IMR-90 (cell line): ENCODE data around the gene LONP2. TPM values are rescaled to one million over a fixed set of nuclear protein-coding genes. Genes with fewer than 3 reads are reported as not detected.

Source experiments
- ATAC-seq: fragments of 200-7000 bp; cut with Tn5 transposase; 2 replicates; pipeline ENCODE4 v1.9.1; 2020; ENCODE audit warnings: low read depth, mild to moderate bottlenecking, moderate library complexity
- BruUV-seq: library from RNA; stranded (reverse); fragments of 400-500 nt; replicated peaks from 2 replicates; lab custom pipeline; 2021; lab: Mats Ljungman, UMichigan
- CTCF ChIA-PET: fragments of 300-600 bp; formaldehyde crosslinking; extraction: SDS; loops from one replicate; lab custom pipeline; 2021; ENCODE audit warnings: antibody characterized with exemption; lab: Yijun Ruan, JAX
- POLR2A ChIA-PET: fragments of 300-600 bp; sonication (Branson Sonifier 250); formaldehyde crosslinking; loops from one replicate; lab custom pipeline; 2022; ENCODE audit warnings: antibody characterized with exemption; ENCODE audit not compliant: unreplicated experiment; lab: Charles Lee
- DNase-seq: peaks from one replicate; pipeline ENCODE4 v3.0.0; 2013
- H2AFZ ChIP-seq: replicated peaks from 2 replicates; pipeline ENCODE3; 2013; ENCODE audit warnings: low read length, mild to moderate bottlenecking; ENCODE audit not compliant: poor library complexity
- H2AK5ac ChIP-seq: 2 replicates; pipeline ENCODE4 v1.6.1; 2013; ENCODE audit warnings: low read depth, low read length, inconsistent platforms
- H2AK9ac ChIP-seq: replicated peaks from 2 replicates; pipeline ENCODE3; 2013; ENCODE audit warnings: mild to moderate bottlenecking, low read depth, low read length, moderate library complexity; ENCODE audit not compliant: poor library complexity
- H2BK120ac ChIP-seq: 2 replicates; pipeline ENCODE4 v1.6.1; 2013; ENCODE audit warnings: low read depth, low read length, inconsistent platforms
- H2BK15ac ChIP-seq: 3 replicates; pipeline ENCODE4 v1.6.1; 2013; ENCODE audit warnings: low read depth, low read length, inconsistent platforms
- H2BK20ac ChIP-seq: 2 replicates; pipeline ENCODE4 v1.6.1; 2013; ENCODE audit warnings: low read depth, mild to moderate bottlenecking, inconsistent platforms, low read length, moderate library complexity
- H2BK5ac ChIP-seq: 2 replicates; pipeline ENCODE4 v1.6.1; 2013; ENCODE audit warnings: mild to moderate bottlenecking, low read depth, low read length, inconsistent platforms; ENCODE audit not compliant: poor library complexity, severe bottlenecking
- H3K14ac ChIP-seq: replicated peaks from 2 replicates; pipeline ENCODE4 v1.6.1; 2013; ENCODE audit warnings: low read depth, low read length, inconsistent platforms
- H3K18ac ChIP-seq: 2 replicates; pipeline ENCODE4 v1.6.1; 2013; ENCODE audit warnings: low read depth, low read length, control low read depth
- H3K23ac ChIP-seq: 2 replicates; pipeline ENCODE4 v1.6.1; 2013; ENCODE audit warnings: low read depth, low read length, inconsistent platforms
- H3K27ac ChIP-seq: 2 replicates; pipeline ENCODE4 v1.5.1; 2013; ENCODE audit warnings: mild to moderate bottlenecking, control low read depth, low read length; ENCODE audit not compliant: insufficient read depth
- H3K27me3 ChIP-seq: 2 replicates; pipeline ENCODE4 v1.6.1; 2013; ENCODE audit warnings: low read length; ENCODE audit not compliant: control insufficient read depth, insufficient read depth
- H3K36me3 ChIP-seq: 2 replicates; pipeline ENCODE4 v1.6.1; 2013; ENCODE audit warnings: low read length, mixed read lengths; ENCODE audit not compliant: control insufficient read depth, insufficient read depth
- H3K4ac ChIP-seq: 2 replicates; pipeline ENCODE4 v1.6.1; 2013; ENCODE audit warnings: low read depth, low read length, inconsistent platforms
- H3K4me1 ChIP-seq: 2 replicates; pipeline ENCODE4 v1.6.1; 2013; ENCODE audit warnings: low read length, mixed read lengths; ENCODE audit not compliant: control insufficient read depth, insufficient read depth
- H3K4me2 ChIP-seq: 2 replicates; pipeline ENCODE4 v1.6.1; 2013; ENCODE audit warnings: low read depth, mild to moderate bottlenecking, control low read depth, low read length, moderate library complexity
- H3K4me3 ChIP-seq: 2 replicates; pipeline ENCODE4 v1.5.1; 2013; ENCODE audit warnings: low read depth, mild to moderate bottlenecking, control low read depth, low read length, moderate library complexity; ENCODE audit not compliant: insufficient read depth
- H3K56ac ChIP-seq: 2 replicates; pipeline ENCODE4 v1.6.1; 2013; ENCODE audit warnings: low read length, inconsistent platforms; ENCODE audit not compliant: insufficient read depth; ENCODE audit errors: extremely low read depth
- H3K79me1 ChIP-seq, 2 experiments: 2 replicates each; pipeline ENCODE4 v1.6.1; 2013; ENCODE audit warnings: low read length in 2 of 2, inconsistent platforms in 1 of 2, low read depth in 1 of 2
- H3K9ac ChIP-seq: 2 replicates; pipeline ENCODE4 v1.6.1; 2013; ENCODE audit warnings: low read depth, low read length, control low read depth
- H3K9me1 ChIP-seq: 2 replicates; pipeline ENCODE4 v1.6.1; 2013; ENCODE audit warnings: low read length, inconsistent platforms; ENCODE audit not compliant: insufficient read depth
- H3K9me3 ChIP-seq: 2 replicates; pipeline ENCODE4 v1.6.1; 2013; ENCODE audit warnings: low read length; ENCODE audit not compliant: control insufficient read depth, insufficient read depth
- H4K20me1 ChIP-seq: 2 replicates; pipeline ENCODE4 v1.6.1; 2013; ENCODE audit warnings: low read length, inconsistent platforms; ENCODE audit not compliant: insufficient read depth
- H4K5ac ChIP-seq: 2 replicates; pipeline ENCODE4 v1.6.1; 2013; ENCODE audit warnings: mild to moderate bottlenecking, low read depth, low read length, control low read depth
- H4K8ac ChIP-seq, 2 experiments: 2 replicates each; pipeline ENCODE4 v1.6.1; 2013; ENCODE audit warnings: low read depth in 2 of 2, low read length in 2 of 2, control low read depth in 1 of 2, inconsistent platforms in 1 of 2
- H4K91ac ChIP-seq: 2 replicates; pipeline ENCODE4 v1.6.1; 2013; ENCODE audit warnings: low read depth, low read length, inconsistent platforms; ENCODE audit not compliant: insufficient read depth
- BHLHE40 ChIP-seq: fragments of 150-350 bp; IDR thresholded peaks from 2 replicates; pipeline ENCODE4 v1.6.1; 2016; ENCODE audit warnings: mild to moderate bottlenecking, low read depth, low read length
- CHD1 ChIP-seq: IDR thresholded peaks from 2 replicates; pipeline ENCODE4 v1.6.1; 2012; ENCODE audit warnings: low read depth, low read length, improper control_type of control experiment
- CTCF ChIP-seq: conservative IDR thresholded peaks from 2 replicates; pipeline ENCODE4 v1.5.1; 2012; ENCODE audit warnings: mild to moderate bottlenecking, low read depth, low read length, improper control_type of control experiment
- FOS ChIP-seq: fragments of 150-350 bp; IDR thresholded peaks from 2 replicates; pipeline ENCODE4 v1.6.1; 2016; ENCODE audit warnings: low read depth, low read length
- MAZ ChIP-seq: IDR thresholded peaks from 2 replicates; pipeline ENCODE4 v1.6.1; 2012; ENCODE audit warnings: low read depth, mild to moderate bottlenecking, low read length, improper control_type of control experiment, moderate library complexity, borderline replicate concordance
- MXI1 ChIP-seq: IDR thresholded peaks from 2 replicates; pipeline ENCODE4 v1.6.1; 2012; ENCODE audit warnings: low read depth, mild to moderate bottlenecking, low read length, moderate library complexity, borderline replicate concordance
- POLR2A ChIP-seq: IDR thresholded peaks from 2 replicates; pipeline ENCODE4 v1.6.1; 2012; ENCODE audit warnings: mild to moderate bottlenecking, low read depth, low read length
- RAD21 ChIP-seq: IDR thresholded peaks from 2 replicates; pipeline ENCODE4 v1.6.1; 2012; ENCODE audit warnings: low read length, improper control_type of control experiment
- RCOR1 ChIP-seq: IDR thresholded peaks from 2 replicates; pipeline ENCODE4 v1.6.1; 2012; ENCODE audit warnings: mild to moderate bottlenecking, low read length, improper control_type of control experiment; ENCODE audit not compliant: insufficient replicate concordance
- SMC3 ChIP-seq: fragments of 150-350 bp; IDR thresholded peaks from 2 replicates; pipeline ENCODE4 v1.6.1; 2016; ENCODE audit warnings: low read depth, mild to moderate bottlenecking, antibody characterized with exemption, low read length, moderate library complexity
- USF2 ChIP-seq: fragments of 150-350 bp; IDR thresholded peaks from 2 replicates; pipeline ENCODE4 v1.6.1; 2017; ENCODE audit warnings: mild to moderate bottlenecking, antibody characterized with exemption, low read length, low read depth
- WGBS, 2 experiments: methylation state at CpG; one replicate each; pipeline versions ENCODE4 v1.1.5 to v1.1.7; 2013; ENCODE audit warnings: missing lambda C conversion rate in 2 of 2; ENCODE audit not compliant: insufficient read length in 1 of 2; ENCODE audit errors: extremely low coverage in 2 of 2; 5-methylcytosine and 5-hydroxymethylcytosine counted together
- dilution Hi-C: fragments of 300-500 bp; cut with HindIII; formaldehyde crosslinking; loops from one replicate; pipeline ENCODE4 v1.14.3; 2018; ENCODE audit warnings: low sequenced_read_pairs; ENCODE audit not compliant: unreplicated experiment
- in situ Hi-C: fragments of 300-500 bp; cut with MboI; formaldehyde crosslinking; loops from 3 replicates; pipeline ENCODE4 v1.14.3; 2019; ENCODE audit warnings: low sequenced_read_pairs, inconsistent platforms, mixed read lengths
- intact Hi-C: fragments of 100-400 bp; cut with micrococcal nuclease; formaldehyde crosslinking; loops from 2 replicates; pipeline ENCODE4 v1.10.0; 2022
- polyA plus RNA-seq, 3 experiments: library from polyadenylated mRNA; depleted of rRNA; stranded (reverse); fragments of >200 nt; gene quantifications; 2 replicates each; pipeline ENCODE4 v1.2.3, GENCODE V29; 2012; ENCODE audit warnings: low replicate concordance in 1 of 3
- total RNA-seq: library from RNA; depleted of rRNA; stranded (reverse); fragments of >200 nt; gene quantifications from 2 replicates; pipeline ENCODE4 v1.2.3, GENCODE V29; 2012
- TF ChIP-seq, protein P1 (sequence below): fragments of 150-350 bp; IDR thresholded peaks from 2 replicates; pipeline ENCODE4 v1.6.1; 2016; ENCODE audit warnings: low read depth, mild to moderate bottlenecking, low read length, moderate library complexity, borderline replicate concordance

LONP2 gene
- total and polyA plus RNA-seq, 2 of the 4 experiments (the other 2 are of a cell fraction), result 31.5 to 90.9 TPM

GRCh38 chr16:48280546-48280945, 36.4 kb downstream of the LONP2 start:
- H4K5ac ChIP-seq, result no peak overlapping the region
- no peak overlapping the region for H2BK5ac ChIP-seq
- H3K56ac ChIP-seq, result no peak overlapping the region
- H2AK9ac ChIP-seq, result no peak overlapping the region
- in situ Hi-C loops, result no loop called here
- H4K20me1 ChIP-seq, result peaks cover 3% of the 10 kb centered on the region; the same call in 1 of the 2 replicates
- no peak overlapping the region for H2AK5ac ChIP-seq
- ATAC-seq, result no peak
- no peak overlapping the region for H3K4me2 ChIP-seq
- no peak overlapping the region for H3K23ac ChIP-seq
- H4K91ac ChIP-seq, result no peak overlapping the region
- no peak overlapping the region for H2BK15ac ChIP-seq
- H3K36me3 ChIP-seq, result peaks cover 8% of the 10 kb centered on the region
- no peak overlapping the region for H2BK120ac ChIP-seq
- no peaks in the 10 kb centered on the region for H3K27me3 ChIP-seq
- intact Hi-C loops, result no loop called here
- no peak overlapping the region for H3K14ac ChIP-seq
- DNase-seq, result no peak
- no peak overlapping the region for H3K4ac ChIP-seq
- POLR2A ChIA-PET, result no interaction called here
- dilution Hi-C loops, result no loop called here
- H2BK20ac ChIP-seq, result no peak overlapping the region
- peaks cover 36 to 37% of the 10 kb centered on the region in 2 experiments for H3K79me1 ChIP-seq
- no peak overlapping the region for H3K4me3 ChIP-seq
- no peaks in the 10 kb centered on the region for H3K9me3 ChIP-seq
- no peak overlapping the region for H3K18ac ChIP-seq
- BruUV-seq, result no TSS peak
- TF ChIP-seq BHLHE40 (no peak), RCOR1 (no peak), CHD1 (no peak), CTCF (no peak), MXI1 (no peak), FOS (no peak), SMC3 (no peak), USF2 (no peak), MAZ (no peak), POLR2A (no peak), RAD21 (no peak)
- TF ChIP-seq, protein P1, sequence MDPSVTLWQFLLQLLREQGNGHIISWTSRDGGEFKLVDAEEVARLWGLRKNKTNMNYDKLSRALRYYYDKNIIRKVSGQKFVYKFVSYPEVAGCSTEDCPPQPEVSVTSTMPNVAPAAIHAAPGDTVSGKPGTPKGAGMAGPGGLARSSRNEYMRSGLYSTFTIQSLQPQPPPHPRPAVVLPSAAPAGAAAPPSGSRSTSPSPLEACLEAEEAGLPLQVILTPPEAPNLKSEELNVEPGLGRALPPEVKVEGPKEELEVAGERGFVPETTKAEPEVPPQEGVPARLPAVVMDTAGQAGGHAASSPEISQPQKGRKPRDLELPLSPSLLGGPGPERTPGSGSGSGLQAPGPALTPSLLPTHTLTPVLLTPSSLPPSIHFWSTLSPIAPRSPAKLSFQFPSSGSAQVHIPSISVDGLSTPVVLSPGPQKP, result no peak
- no peak overlapping the region for H4K8ac ChIP-seq
- H2AFZ ChIP-seq, result no peak overlapping the region
- peaks cover 2% of the 10 kb centered on the region for H3K4me1 ChIP-seq
- H3K27ac ChIP-seq, result no peak overlapping the region
- no peak overlapping the region for H3K9ac ChIP-seq
- 0 out of 2 replicates have a peak, but pooled peaks cover 2% of the 10 kb centered on the region for H3K9me1 ChIP-seq
- no CpG with 5 or more reads among the region's 2 CpGs for WGBS, 2 experiments
- CTCF ChIA-PET, result no interaction called here
